Measurements from ENCODE around the gene HNRNPC.
"Not testable (repeated sequence)": the region's sequence is repeated elsewhere in the genome, so short reads cannot be mapped to it uniquely, and the experiment has no call there.

Gene HNRNPC

DNA sequence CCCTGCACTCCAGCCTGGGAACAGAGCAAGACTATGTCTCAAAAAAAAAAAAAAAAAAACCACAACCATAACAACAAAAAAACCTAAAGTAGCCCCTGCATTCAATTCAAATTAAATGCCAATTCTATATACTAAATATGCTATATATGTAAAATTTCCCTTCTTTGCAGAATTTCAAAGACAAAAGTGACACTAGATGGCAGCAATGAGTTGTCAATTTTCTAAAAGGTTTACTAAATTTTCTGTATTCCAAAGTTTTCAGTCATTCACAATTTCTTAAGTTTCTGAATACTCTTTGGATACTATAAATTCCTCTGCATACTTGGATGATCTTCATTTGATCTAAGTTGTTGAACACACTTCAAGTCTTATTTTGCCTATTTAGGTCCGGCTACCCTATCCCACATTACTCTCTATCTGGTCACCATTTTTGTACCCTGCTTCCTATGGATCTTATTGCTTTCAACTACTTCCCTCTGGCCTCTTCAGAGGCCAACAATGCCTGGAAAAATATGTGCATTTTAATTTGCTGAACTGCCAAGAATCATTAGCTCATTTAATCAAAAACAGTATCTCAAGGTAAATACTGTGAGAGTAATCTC lies 27.9 kb downstream of the HNRNPC start:
- DNase-seq = no peak

DNA sequence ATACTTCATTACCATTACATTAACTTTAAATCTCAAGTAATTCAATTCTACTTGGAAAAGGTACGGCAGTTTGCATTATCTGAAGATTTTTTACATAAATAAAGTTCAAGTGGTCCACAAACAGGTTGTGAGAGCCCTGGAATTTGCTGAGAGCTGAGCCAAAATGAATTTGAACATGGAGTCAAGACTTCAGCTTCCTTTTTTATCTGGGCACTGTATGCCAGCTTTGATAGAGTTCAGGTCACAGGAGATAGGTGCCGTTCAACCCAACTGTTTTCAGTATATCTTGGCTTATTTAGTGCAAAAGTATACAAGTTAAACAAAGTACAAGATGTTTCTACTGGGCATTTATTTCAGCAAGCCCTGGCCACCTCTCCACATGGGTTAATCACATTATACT lies 28.8 kb downstream of the HNRNPC start:
- DNase-seq = no peak

DNA sequence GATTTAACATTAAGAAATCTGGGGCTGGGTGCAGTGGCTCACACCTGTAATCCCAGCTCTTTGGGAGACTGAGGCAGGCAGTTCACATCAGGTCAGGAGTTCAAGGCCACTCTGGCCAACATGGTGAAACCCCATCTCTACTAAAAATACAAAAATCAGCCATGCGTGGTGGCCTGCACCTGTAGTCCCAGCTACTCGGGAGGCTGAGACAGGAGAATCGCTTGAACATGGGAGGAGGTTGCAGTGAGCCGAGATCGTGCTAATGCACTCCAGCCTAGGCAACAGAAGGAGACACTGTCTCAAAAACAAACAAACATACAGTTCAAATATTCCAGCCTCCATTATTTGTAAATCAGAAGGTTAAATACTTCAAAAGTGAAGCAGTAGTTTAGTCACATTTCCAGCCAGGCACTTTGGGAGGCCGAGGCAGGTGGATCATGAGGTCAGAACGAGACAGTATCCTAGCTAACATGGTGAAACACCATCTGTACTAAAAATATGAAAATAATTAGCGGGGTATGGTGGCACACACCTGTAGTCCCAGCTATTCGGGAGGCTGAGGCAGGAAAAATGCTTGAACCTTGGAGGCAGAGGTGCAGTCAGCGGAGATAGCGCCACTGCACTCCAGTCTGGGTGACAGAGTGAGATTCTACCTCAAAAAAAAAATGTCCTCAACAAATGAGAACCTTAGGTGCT lies 30.3 kb downstream of the HNRNPC start:
- DNase-seq = no peak

DNA sequence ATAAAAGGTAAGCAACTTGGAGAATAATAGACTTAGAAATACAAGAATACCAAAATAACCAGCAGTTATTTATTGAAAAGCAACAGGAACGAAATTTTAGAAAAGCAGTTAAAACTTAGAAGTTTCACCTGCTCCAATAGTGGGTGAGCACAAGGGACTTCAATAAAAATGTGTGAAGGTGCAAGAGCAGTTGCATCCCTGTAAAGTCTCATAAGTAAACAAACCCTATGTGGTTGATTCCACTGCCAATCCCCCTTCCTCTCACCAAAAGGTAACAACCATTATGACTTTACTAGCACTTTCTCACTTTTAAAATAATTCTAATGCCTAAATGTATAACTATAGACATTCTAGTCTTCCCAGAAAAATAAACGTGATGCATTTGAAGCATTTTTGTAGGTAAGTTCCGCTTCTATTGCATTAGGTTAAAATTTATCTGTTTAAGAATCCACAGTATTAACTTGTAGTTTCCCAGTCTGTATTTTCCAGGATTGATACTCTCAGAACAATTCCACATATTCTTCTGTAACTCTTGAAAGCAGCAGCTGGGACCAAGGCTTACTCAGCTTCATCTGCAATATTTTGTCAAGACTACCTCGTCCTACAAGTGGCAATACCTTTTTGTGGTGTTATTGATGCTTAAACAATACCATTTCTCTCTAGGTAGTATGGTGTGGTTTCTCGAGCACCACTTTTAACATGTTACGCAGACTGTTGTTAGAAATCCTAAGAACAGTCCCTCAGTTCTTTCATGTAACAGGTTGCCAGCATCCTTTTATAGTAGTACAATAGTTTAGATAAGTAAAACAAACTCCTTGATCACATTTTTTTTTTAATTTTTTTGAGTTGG lies 32.1 kb downstream of the HNRNPC start:
- no peak for DNase-seq

DNA sequence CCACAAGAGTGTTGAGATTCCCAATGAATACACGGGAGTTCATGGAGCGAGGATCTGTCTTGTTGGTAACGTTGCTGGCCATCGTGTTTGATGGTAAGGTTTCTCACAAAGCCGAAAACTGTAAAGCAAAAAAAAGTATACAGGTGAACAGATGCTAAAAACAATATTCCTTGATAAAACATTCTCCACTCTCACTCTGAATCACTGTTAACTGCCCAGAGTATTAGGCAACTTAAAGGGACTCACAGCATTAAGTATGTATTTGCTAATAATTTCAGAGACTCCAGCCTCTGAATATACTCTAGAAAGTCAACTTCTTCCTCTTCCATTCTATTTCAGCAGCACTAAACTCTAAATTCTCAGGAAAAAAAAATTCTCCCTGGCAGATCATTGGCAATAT lies 35.1 kb downstream of the HNRNPC start:
- DNase-seq = no peak

DNA sequence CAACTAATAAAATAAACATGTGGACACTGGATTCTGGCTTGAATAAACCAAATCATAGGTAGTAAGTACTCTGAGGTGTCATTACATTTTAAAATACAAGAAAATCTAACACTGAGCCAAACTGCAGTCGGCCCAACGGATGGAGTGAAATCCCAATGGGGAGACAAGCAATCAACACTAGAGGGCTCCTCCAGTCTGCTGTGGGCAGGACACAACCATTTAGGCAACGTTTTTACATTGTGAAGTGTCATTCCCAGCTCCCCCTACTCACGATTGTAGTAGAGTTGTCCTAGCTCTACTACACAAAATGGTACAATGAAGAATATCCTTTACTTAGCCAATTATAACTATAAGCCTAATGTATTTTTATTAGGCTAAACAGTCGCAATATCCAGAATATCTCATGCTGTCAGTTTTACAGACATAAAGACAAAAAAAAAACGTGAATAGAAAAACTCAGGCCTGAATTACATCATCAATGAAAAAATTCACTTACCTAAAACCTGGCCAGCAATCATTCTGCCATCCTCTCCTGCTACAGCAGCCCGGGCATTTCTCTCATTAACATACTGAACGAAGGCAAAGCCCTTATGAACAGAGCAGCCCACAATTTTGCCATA lies 35.7 kb downstream of the HNRNPC start:
- DNase-seq = peak; percentile 23

DNA sequence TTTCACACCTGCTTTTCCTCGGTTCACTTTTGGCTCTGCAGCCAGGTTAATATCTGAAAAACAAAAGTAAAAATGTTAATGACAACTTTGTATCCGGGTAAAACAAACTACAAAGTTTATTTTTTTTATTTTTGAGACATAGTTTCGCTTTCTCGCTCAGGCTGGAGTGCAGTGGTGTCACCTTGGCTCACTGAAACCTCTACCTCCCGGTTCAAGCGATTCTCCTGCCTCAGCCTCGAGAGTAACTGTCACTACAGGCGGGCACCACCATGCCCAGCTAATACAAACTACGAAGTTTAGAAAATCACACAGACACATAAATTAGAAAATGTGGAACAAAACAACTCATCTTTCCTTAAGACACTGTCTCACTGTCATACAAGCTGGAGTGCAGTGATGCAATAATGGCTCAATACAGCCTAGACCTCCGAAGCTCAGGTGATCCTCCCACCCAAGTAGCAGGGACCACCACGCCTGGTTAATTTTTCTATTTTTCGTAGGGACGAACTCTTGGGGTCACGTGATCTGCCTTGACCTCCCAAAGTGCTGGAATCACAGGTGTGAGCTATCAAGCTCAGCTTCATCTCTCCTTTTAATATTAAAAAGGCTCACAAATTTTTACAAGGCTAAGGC lies 38.1 kb downstream of the HNRNPC start:
- peak; percentile 27 for DNase-seq

DNA sequence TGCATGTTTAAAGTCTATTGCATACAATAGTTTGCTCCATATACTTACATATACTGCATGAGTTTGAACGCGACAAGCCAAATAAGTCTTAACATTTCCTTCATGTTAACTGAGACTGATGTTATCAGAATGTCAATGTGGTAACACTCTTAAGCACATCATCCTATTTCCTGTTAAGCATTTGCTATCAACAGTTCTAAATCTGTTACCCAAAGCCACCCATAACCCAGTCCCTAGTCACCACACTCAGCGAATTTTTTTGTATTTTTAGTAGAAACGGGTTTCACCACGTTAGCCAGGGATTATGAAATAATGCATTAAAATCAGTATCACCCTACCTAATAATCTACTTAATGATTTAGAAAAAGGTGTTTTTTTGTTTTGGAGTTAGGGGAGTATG lies 39.4 kb downstream of the HNRNPC start:
- DNase-seq = no peak

DNA sequence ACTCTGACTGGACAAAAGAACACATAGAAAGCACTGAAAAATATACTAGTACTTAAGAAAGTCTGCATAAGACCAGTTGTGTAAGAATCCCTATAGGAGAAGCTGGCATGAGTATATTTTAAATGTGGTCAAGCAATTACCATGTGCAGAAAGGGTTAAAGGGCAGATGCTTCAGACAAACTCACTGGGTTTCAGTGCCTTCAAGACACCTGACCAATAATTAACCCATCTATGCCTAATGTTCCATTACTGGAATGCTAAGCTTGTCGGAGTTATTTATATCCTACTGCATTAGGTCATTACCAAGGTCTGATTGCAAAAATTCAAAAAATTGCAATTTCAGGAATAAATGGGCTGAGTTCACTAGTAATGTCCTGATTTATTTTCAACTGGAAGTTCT lies 41.3 kb downstream of the HNRNPC start:
- DNase-seq = no peak

DNA sequence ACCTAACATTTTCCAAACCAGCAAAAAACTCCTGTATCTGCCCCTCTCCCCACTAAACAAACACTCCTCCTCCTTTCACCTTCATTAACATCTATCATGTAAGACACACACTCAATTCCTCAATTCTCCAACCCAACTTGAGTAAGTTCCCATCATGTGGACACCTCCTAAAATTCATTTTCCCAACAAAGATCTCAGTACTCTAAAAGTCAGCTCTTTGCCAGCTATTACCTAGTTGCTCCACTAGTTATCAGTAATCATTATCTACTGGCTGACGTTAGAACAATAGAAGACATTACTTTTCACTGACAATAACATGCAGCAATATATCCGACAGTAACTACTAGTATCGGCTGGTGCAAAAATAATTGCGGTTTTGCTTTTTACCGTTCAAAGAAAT lies 42.1 kb downstream of the HNRNPC start:
- no peak for DNase-seq

DNA sequence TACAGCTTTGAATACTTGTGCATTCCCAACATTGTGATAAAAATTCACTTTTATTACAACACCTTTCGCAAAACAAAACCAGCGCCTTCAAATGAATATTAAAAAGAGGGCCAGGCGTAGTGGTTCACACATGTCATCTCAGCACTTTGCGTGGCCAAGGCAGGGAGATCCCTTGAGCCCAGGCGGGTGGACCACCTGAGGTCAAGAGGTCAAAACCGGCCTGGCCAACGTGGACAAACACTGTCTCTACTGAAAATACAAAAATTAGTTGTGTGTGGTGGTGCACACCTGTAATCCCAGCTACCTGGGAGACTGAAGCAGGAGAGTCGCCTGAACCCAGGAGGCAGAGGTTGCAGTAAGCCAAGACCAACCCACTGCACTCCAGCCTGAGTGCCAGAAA lies 42.8 kb downstream of the HNRNPC start:
- no peak for DNase-seq

DNA sequence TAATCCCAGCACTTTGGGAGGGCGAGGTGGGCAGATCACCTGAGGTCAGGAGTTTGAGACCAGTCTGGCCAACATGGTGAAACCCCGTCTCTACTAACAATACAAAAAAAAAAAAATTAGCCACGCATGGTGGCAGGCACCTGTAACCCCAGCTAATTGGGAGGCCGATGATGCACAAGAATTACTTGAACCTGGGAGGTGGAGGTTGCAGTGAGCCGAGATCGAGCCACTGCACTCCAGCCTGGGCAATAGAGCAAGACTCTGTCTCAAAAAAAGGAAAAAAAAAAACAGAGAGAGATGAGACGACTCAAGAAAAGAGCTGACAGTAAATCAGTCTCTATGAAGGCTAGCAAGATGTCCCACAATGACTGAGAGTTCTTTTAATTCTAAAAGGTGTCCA lies 44.1 kb downstream of the HNRNPC start:
- DNase-seq = not testable (repeated sequence)

DNA sequence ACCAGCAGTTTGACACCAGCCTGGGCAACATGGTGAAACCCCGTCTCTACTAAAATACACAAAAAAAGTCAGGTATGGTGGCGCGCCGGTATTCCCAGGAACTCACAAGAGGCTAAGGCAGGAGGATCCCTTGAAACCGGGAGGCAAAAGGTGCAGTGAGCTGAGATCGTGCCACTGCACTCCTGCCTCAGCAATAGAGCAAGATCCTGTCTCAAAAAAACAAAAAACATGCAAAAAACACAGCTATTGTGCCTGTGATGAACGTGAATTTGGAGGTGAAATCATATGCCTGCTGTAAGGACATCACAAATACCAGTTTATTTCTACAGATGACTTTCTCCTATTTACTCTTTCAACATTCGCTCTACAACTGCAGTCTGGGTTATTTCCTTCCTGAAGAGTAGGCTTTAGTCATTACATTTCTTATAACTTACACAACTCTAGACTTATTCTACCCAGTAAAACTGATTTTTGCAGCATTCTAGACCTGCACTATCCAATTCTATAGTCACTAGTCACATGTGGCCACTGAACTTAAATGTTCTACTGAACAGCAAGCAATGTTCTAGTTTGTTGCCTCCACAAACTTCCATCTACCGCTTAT lies 48.3 kb downstream of the HNRNPC start:
- no peak for DNase-seq

DNA sequence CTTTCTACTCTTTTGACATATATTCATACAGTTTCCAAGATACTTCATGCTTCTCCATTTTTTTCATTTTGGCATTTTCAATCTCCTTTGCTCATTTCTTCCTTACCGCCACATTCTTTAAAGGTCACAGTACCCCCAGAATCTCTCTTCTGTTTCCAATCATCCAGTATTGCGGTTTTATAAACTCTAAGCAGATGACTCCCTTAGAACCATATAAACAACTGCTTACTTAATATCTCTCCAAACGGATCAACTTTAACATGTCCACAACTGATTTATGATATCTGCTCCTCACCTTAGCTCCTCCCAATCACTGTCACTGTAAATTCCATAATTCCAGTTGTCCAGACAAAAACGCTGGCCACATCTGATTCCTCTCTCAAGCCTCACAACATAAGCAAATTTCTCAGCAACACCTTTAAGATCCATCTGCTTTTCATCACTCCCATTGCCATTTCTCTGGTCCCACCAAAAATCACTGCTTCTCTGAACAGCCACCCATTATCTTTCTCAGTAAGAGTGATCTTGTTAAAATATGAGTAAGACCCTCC lies 49.6 kb downstream of the HNRNPC start:
- DNase-seq = no peak

DNA sequence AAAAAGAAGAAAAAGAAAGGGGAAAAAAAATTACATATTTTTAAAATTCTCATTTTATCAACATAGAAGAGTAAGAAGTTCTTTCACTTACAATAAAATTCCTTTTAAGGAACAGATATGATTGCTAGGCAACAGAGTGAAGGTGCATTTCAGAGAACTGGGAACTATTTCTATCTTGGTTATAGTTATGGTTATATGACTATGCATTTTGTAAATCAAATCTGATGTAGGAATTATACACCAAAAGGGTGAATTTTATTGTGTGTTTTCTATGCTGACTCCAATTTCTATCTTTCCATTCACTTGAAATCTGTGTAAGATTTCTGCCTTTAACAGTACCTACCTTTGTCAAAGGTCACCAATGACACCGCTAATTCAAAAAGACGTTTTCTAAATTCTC lies 50.1 kb downstream of the HNRNPC start:
- DNase-seq = no peak

DNA sequence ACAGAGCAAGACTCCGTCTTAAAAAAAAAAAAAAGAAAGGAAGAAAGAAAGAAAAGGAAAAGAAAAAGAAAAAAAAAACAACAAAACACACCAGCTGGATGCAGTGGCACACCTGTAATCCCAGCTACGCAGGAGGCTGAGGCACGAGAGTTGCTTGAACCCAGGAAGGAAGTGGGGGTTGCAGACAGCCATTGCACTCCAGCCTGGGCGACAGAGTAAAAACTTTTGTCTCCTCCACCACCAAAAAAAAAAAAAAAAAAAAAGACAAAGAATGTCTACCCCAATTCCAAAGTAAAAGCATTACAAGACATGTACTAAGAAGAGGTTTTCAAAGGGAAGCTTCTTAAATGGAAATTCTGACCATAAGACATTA lies 53.4 kb downstream of the HNRNPC start:
- peak; percentile 55 for DNase-seq

DNA sequence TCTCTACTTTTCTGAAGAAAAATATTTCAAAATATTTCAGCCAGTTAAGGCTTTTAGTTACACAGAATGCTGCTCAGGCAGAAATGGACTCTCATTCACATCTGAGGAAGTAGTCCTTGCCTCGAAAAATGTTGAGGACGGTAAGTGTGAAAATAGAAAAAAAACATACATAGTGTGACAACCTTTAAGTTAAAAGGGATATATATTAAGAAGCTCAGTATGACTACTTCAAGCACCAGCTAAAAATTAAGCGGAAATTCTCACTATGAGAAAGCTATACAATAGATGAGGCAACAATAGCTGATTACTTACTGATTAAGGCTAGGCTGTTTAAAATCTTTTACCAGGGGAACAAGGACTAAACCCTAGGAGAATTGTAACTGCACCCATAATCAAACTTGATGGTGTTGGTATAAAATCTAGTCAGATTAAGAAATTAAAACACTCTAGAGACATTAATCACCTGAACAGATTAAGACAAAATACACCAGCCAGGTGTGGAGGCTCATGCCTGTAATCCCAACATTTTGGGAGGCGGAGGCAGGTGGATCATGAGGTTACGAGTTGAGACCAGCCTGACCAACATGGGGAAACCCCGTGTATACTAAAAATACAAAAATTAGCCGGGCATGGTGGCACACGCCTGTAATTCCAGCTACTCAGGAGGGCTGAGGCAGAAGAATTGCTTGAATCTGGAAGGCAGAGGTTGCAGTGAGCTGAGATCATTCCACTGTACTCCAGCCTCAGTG lies 53.9 kb downstream of the HNRNPC start:
- no peak for DNase-seq

DNA sequence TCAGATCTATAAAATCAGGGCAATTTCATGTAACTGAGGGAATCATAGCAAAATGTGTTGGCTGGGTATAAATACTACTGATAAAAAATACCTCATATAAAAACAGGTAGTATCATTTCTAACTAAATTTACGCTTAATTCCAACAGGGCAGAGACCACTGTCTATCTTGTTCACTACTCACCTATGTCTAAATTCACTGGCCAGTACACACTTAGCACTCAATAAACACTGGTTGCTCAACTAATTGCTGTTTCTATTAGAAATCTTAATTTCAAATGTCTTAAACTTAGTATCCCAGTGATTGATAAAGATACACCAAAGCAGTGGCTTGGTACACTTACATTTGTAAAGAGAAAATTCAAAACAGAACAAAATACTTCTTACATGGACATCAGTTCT lies 55.6 kb downstream of the HNRNPC start:
- no peak for DNase-seq

DNA sequence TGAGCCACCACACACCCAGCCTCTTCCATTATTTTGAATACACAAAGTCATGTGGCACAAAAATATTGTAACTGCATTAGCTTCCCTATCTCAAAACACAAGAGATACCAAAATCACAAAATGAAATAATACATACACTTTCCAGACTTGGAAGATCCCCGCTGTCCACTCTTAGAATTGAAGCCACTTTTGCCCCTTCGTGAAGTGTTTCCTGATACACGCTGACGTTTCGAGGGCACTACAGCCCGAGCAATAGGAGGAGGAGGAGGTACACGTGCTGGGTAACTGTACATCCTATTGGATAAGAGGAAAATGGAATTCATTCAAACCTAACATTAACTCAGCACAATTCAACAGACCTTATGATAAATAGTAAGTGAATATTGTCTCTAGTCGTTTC lies 56.4 kb downstream of the HNRNPC start:
- DNase-seq = not testable (repeated sequence)

DNA sequence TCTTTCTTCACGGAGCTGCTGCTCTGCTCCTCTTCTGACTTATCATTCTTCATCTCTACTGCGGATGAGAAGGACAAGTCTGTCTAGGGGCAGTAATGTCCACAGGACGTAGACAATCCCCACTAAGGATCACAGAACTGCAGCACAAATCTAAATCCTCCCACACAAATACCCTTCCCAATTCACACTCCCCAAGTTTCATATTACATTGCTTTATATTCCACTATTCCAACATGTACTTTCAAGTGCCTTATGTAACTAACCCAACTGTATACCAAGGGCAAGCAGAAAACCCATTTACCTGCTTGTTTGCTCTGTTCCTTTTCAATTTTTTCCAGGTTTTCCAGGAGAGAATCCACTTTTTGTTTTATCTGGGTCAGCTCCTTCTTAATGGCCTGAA lies 57.7 kb downstream of the HNRNPC start:
- DNase-seq = no peak

DNA sequence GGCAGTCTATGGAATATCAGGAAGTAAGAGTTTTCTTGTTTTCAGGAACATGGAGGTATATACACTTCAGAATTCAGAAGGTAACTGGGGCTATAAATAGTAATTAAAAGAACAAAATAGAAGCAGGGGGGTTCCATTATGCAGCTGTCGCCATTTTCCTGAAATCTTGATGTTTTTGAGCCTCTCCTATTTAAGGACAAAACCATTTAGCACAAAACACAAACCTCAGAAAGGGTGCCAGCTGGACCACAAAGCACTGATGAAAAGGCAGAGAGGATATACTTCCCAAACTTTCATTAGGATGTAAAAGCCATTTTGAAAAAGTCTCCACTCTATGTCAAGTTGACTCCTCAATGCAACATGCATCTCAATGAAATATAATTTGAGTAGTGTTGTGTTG lies 59.2 kb downstream of the HNRNPC start:
- no peak for DNase-seq

DNA sequence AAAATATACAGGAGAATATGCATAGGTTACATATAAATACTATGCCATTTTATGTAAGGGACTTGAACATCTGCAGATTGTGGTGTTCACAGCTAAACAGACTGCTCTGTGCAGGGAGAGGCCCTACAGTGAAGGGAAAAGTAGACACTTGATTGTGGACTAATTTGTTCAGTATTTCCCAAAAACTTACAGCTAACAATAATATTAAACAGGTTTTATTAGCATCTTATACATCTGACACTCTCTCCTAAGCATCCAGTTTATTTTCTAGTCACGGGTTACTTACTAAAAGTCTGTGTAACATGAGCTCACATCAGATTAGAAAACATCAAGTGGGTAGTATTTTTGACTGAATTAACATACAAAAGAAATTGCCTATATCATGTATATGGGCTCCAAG lies 60.1 kb downstream of the HNRNPC start:
- DNase-seq = no peak

Measured in CD4-positive, alpha-beta T cell treated with Interleukin-17A for 4 hours (primary cell).